HTR-8/SVneo (cell line): ENCODE results near the gene INHBC.
A peak's percentile ranks its signal among the peaks of the same experiment; 100 is the strongest.

Experiments
- DNase-seq: peaks from one replicate; pipeline ENCODE4 v3.0.0; 2011; ENCODE audit warnings: low spot score, mixed read lengths; ENCODE audit not compliant: insufficient read length
- FAIRE-seq: peaks from 2 replicates; lab custom pipeline; 2011; peaks lifted over from hg19 to GRCh38; lab: Jason Lieb, UNC

Gene INHBC

DNA sequence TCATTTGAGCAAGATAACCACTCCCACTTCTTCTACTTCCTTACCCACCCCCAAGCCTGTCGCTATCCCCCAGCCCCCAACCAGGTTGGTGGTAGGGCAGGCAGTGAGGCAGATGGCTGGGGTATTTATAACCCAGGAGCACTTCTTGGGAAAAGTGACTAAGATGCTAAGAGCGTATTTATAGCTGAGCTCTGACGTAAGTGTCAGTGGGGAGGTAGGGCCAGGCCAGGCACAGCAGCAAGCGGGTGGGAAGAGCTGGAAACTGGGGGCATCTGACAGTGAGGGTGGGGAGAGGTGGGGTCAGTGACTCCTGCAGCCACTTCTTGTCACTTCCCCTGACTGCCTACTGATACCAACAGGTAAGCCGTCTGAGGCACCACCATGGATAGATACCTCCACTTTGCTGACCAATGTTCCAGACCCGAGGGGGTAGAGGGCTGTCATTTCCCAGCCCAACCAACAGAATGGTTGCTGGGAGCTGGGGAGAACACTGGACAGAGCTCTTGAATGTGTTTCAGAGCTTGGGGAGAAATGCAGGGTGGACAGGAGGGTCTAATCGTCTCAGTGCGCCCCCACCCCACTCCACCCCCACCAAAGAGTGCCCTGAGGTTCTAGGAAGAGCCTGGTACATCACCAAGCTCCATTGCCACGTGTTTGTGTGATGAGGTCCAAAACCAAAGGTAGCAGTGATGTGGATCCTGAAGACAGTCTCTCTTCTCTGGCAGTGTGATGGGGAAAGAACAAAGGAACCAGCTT, 17.8 kb downstream of the INHBC start:
- no peak for FAIRE-seq
- peak; percentile 36 for DNase-seq

DNA sequence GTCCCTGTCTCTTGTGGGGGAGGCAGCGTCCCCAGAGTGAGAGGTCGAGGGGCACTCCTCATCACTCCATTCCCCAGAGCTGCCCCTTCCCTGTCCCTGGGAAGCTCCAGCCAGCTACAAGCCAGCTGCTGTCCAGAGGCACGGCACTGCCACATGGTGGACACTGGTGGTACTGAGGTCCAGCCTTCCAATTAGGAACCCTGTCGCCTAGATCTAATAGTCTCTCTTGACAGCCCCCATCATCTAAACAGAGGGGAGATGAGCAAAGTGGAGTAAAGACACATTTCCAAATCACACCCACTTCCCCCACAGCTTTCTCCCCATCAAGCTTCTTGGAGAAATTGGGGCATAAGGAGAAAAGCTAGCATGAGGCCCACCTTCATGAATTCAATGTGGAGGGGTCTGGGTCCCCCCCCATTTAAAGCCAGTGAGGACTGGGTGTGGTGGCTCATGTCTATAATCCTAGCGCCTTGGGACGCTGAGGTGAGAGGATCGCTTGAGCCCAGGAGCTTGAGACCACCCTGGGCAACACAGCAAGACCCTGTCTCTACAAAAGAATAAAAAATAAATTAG, 18.4 kb downstream of the INHBC start:
- peak; percentile 23 for FAIRE-seq
- DNase-seq = peak; percentile 73

DNA sequence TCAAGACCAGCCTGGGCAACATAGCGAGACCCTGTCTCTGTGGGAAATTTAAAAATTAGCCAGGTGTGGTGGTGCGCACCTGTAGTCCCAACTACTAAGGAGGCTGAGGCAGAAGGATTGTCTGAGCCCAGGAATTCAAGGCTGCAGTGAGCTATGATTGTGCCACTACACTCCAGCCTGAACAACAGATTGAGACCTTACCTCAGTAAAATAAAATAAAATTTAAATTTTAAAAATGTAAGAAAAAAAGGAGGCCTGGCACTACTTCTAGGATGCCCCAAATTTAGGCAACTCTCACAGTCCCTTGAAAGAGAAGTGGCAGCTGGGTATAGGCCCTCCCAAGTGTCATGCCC, 19.6 kb downstream of the INHBC start:
- DNase-seq (no peak), FAIRE-seq (no peak)

DNA sequence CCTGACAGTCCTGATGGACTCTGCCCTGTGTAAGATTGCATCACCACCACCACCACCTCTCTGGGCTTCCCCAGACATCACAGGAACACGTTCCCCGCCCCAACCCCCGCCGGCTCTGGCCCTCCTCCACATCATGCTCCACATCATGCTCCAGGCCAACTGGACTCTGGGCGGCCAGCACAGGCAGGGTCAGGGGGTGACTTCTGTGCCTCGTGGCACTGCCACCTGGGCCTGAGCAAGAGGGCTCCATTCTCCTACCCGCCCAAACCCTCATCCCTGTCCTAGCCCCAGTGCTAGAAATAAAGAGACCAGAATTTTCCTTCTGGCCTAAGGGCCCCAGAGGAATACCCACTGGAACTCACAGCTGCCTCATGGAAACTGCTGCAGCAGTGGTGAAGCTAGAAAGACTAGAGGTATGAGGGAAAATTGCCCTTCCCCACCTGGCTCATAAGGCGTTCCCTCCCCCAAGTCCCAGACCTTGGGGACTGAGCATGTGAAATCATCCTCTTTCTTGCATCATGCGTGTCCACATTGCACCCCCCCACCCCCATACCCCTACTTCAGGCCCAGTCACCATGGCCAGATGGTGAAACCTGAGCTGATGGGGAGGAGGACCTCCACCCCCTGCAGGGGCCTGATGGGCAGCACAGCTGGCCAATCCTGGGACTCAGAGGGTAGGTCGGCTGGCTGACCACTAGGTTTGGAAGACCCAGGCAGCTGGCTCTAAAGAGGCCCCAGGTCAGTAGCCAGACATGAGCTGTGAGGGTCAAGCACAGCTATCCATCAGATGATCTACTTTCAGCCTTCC, 20.2 kb downstream of the INHBC start, which contains the start of gene INHBE:
INHBE (plus strand) TSS at position 742 of the 808 bp plus-strand sequence. CDS start 230 bp downstream, outside the sequence.
- DNase-seq = no peak
- no peak for FAIRE-seq

DNA sequence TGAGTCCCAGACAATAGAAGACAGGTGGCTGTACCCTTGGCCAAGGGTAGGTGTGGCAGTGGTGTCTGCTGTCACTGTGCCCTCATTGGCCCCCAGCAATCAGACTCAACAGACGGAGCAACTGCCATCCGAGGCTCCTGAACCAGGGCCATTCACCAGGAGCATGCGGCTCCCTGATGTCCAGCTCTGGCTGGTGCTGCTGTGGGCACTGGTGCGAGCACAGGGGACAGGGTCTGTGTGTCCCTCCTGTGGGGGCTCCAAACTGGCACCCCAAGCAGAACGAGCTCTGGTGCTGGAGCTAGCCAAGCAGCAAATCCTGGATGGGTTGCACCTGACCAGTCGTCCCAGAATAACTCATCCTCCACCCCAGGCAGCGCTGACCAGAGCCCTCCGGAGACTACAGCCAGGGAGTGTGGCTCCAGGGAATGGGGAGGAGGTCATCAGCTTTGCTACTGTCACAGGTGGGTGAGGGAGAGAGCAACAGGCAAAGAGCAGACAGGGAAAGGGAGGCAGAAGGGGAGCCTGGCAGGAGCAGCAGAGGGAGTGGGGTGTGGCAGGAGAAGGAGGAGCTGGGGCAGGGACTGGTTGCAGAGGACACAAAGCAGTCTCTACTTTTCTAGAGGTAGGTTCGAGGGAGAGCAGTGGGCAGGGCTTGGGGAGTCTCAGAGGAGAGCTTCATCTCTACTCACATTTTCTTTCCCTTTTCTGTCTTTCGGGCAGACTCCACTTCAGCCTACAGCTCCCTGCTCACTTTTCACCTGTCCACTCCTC, 21.0 kb downstream of the INHBC start:
- no peak for FAIRE-seq
- DNase-seq = no peak

DNA sequence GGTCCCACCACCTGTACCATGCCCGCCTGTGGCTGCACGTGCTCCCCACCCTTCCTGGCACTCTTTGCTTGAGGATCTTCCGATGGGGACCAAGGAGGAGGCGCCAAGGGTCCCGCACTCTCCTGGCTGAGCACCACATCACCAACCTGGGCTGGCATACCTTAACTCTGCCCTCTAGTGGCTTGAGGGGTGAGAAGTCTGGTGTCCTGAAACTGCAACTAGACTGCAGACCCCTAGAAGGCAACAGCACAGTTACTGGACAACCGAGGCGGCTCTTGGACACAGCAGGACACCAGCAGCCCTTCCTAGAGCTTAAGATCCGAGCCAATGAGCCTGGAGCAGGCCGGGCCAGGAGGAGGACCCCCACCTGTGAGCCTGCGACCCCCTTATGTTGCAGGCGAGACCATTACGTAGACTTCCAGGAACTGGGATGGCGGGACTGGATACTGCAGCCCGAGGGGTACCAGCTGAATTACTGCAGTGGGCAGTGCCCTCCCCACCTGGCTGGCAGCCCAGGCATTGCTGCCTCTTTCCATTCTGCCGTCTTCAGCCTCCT, 21.6 kb downstream of the INHBC start:
- DNase-seq = peak; percentile 62
- FAIRE-seq = no peak

DNA sequence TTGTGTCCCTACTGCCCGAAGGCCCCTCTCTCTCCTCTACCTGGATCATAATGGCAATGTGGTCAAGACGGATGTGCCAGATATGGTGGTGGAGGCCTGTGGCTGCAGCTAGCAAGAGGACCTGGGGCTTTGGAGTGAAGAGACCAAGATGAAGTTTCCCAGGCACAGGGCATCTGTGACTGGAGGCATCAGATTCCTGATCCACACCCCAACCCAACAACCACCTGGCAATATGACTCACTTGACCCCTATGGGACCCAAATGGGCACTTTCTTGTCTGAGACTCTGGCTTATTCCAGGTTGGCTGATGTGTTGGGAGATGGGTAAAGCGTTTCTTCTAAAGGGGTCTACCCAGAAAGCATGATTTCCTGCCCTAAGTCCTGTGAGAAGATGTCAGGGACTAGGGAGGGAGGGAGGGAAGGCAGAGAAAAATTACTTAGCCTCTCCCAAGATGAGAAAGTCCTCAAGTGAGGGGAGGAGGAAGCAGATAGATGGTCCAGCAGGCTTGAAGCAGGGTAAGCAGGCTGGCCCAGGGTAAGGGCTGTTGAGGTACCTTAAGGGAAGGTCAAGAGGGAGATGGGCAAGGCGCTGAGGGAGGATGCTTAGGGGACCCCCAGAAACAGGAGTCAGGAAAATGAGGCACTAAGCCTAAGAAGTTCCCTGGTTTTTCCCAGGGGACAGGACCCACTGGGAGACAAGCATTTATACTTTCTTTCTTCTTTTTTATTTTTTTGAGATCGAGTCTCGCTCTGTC, 22.3 kb downstream of the INHBC start:
- no peak for DNase-seq
- no peak for FAIRE-seq

DNA sequence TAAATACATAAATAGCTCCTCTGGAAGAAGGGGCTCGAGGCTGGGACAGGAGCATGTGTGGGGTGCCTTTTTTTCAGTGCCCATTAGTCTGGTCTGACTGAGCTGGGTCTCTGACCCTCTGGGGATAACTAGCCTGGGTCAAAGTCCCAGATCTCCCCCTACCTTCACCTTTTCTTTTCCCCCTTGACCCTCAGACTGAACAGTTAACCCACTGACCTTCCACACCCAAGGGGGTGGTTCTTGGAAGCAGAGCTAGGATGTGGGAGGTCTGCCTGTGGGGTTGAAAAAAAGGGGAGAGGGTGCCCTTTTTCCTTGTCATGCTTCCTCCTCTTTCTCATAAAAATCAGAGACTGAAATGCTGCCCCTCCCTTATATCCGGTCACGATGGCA, 24.1 kb downstream of the INHBC start:
- FAIRE-seq = no peak

DNA sequence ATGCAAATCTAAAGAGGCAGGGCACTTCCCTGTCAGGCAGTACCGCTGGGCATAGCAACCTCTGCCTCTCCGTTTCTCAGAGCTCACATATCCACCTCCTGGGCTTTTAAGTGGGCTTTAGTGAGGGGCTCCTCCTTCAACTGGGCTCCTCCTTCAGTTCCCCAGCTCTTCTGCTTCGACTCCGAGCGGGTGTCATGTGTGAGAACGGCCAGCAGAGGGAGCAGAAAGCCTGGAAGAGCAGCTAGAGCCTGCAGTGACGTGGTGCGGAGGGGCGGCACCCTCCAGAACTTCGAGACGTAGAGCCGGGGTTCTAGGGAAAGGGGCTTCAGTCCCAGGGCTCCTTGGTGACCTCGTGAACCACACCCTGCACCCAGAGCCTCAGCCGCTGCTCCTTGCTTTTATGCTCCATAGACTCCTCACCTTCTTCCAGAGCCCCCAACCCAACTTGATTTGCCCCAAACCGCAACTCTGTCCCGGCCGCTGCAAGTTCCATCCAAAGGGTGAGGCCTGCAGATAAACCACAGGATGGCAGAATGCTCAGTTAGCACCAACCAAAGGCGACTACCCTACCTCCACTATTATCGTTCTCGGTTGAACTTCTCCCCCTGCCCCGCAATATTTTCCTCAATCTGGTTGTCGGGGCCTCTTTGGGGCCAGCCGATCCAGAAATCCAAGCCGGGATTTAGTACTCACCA, 24.6 kb downstream of the INHBC start:
- peak; percentile 20 for FAIRE-seq
- DNase-seq = peak; percentile 88

More for the DNA sequence above, 24.1 kb downstream of the INHBC start:
- DNase-seq = no peak

DNA sequence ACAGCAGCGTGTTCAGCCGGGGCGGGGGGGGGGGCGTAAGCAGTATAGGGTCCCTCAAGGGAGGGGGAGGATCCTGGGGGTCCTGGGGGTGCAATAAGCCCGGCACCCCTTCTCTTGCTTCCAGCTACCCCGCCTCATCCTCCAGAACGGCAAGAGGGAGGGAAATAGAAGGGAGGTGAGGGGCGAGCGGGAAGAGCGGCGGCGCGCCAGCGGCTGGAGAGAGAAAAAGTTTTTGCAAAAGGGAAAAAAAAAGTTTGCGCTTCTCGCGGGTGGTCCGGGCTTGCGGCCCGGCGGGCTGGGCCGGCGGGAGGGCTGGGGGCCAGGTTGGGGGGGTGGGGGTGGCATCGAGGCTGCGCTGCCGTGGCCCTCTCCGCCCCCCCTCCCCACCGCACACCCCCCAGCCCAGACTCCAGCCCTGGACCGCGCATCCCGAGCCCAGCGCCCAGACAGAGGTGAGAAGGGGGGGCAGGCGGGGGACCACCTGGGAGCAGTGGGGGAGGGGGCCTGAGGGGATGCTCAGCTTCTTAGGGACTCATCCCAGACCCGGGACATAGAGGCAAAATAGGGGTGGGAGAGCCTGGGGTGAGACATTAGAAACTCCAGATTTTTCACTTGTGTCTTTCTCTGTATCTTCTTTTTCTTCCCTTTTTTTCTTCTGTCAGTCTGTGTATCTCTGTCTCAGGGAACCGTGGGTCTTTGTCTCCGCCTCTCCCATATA, 25.3 kb downstream of the INHBC start, which contains the start of gene GLI1:
GLI1 (plus strand) TSS at position 36 of the 718 bp plus-strand sequence. CDS start 3,907 bp downstream, outside the sequence.
- DNase-seq (peak; percentile 47), FAIRE-seq (no peak)

DNA sequence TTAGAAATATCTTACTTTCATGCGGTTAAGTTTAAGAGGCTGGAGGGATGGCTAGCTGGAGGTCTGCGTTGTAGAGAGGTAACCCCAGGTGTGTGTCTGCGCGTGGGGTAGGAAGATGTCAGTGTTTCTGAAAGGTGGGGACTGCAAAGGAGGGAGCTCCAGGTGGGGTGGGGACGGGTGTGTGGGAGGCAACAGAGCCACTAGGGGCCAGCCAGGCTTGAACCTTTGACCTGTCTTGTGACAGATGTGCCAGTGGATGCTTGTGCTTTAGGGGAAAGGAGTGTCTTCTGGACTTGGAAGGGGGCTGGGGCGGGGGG, 25.8 kb downstream of the INHBC start:
- FAIRE-seq (no peak), DNase-seq (no peak)

DNA sequence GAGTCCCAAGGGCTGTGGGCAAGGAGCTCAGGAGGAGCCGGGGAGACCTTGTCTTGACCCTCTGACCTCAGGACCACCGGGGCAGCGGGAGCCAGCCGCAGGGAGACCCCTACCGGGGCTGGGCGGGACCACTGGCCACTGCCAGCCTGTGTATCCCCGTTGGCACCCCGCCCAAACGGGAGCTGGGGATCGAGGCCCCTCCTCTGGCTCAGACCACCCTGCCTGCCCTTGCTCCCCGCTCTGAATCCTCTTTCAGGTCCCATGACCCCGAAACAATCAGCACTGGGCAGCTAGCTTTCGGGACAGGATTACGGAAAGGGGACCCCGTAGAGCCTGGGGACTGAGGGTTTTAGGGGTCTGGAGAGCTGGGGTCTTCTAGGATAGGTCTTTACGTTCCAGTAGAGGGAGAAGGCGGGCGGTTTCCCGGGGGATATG, 26.3 kb downstream of the INHBC start:
- DNase-seq (no peak), FAIRE-seq (no peak)

DNA sequence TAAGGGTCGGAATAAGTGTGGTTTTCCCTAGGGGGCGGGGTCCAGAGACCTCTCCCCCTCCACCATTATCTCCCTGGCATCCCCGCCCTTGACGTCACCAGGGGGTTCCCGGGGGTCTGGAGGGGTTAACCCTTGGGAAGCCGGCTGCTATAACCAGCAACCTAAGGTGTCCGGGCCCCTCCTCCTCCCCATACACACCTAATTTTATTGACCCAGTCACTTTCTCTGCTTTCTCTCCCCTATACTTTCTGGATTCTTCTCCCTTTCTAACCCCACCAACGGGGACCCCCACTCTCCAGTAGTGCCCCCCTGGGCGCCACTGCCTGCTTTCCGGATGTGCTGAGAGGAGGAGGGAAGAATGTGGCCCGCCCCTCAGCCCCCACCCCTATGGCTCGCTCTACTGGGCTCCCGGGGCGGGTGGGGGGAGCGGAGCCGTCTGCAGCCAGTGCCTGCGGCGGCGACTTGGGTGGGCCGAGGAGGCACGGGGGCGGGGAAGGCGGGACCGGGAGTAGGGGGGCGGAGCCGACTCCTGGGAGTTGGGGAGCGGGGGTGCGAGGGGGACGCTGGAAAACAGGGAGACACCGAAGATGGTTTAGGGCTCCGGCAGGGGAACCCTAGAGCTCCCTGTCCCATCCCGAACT, 26.8 kb downstream of the INHBC start:
- no peak for FAIRE-seq
- peak; percentile 72 for DNase-seq

DNA sequence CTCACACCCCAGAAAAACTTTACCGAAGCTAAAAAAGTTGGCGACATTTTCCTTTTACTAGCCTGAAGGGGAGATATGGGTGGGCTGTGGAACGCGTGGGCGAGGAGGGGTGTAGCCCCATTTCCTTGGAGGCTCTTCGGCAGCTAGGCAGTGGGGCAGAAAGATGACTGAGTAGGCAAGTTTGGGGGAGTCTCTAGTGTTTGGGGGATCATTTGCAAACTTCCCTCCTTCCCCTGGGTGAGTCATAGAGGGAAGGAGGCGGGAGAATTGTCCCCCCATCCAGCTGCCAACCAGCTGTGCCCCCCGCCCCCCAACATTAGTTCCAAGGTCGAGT, 27.3 kb downstream of the INHBC start:
- DNase-seq (peak; percentile 34), FAIRE-seq (no peak)

DNA sequence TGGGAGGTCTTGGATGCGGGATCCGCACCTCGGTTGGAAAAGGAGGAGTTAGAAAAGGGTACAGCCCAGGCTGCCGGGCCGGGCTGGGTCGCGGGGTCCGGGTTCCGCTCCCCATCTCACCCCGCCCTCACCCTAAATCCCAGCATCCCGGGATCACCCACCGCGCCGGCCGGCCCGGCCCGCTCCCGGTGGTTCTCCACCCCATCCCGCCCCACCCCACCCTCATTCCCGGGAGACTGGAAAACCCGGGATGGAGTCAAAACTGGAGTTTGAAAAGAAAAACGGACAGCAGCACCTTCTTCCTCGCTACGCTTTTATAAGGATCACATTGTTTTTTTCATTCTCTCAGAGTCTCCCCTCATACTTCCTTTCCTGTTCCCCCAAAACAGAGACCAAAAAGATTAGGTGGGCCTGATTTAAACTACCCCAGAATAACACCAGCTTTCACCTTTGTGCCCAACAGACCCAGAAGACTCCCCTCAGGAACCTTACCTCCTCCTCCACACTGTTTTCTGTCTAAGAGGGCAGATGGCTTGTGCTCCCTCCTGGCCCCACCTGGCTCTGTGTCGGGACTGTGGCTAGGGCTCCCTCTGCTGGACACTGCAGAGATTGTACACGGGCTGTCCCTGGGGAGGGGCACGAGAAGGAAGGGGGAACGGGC, 27.8 kb downstream of the INHBC start:
- peak; percentile 91 for DNase-seq

DNA sequence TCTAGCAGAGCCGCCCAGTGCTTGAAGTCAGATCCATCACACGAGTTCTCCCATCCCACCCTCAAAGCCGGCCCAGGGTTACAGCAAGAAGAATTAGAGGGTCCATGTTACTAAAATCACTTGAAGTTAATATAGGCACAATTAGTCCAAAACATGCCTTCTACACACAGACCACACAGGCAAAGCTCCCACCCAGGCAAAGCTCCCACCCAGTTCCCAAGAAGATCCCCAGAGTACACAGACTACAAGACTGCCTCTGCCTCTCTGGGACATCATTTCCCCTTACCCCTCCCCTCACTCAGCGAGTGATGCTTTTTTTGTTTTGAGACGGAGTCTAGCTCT, 28.3 kb downstream of the INHBC start:
- DNase-seq (no peak), FAIRE-seq (no peak)

More for the DNA sequence above, 27.8 kb downstream of the INHBC start:
- FAIRE-seq = no peak

DNA sequence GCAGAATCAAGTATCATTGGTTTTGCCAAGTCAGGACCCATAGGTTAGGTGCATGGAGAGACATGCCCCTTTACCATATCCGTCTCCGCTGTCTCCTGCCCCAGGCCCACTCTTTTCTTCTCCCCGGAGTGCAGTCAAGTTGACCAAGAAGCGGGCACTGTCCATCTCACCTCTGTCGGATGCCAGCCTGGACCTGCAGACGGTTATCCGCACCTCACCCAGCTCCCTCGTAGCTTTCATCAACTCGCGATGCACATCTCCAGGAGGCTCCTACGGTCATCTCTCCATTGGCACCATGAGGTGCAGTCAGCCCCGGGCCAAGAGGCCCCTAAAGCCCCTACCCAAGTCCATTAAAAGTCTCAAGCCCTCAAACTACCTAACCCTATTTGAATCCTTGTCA, 30.0 kb downstream of the INHBC start:
- no peak for FAIRE-seq

More for the DNA sequence above, 30.0 kb downstream of the INHBC start:
- no peak for DNase-seq
